GM18951 (cell line): ENCODE measurements around the gene TIGD6.

ENCODE experiments used
- POLR2A ChIP-seq: IDR thresholded peaks from 4 replicates; pipeline ENCODE4 v1.6.1; 2011; ENCODE audit warnings: mild to moderate bottlenecking; ENCODE audit not compliant: insufficient read length, insufficient read depth; ENCODE audit errors: extremely low read depth
- in situ Hi-C: fragments of 300-500 bp; cut with MboI; formaldehyde crosslinking; loops from one replicate; pipeline ENCODE4 v1.12.0; 2022; ENCODE audit warnings: low sequenced_read_pairs, mixed read lengths, inconsistent platforms; ENCODE audit not compliant: unreplicated experiment

Gene TIGD6

GRCh38 chr5:149982505-149982904, 17.9 kb downstream of the TIGD6 start:
- in situ Hi-C loops, result no loop called here
- no peak for TF ChIP-seq POLR2A

GRCh38 chr5:149981206-149981605, 19.2 kb downstream of the TIGD6 start:
- TF ChIP-seq POLR2A, result no peak
- in situ Hi-C loops, result no loop called here

- TF ChIP-seq POLR2A, result no peak
- in situ Hi-C loops, result loop anchor here (10.0 kb wide), 1 partner anchor 145 kb away; no protein-coding TSS in a partner anchor
These were observed 20.6 kb downstream of the TIGD6 start for GRCh38 chr5:149979896-149980295.

GRCh38 chr5:149975409-149975808, 25.0 kb downstream of the TIGD6 start:
- in situ Hi-C loops, result loop anchor here (10.0 kb wide), 1 partner anchor 141 kb away; no protein-coding TSS in a partner anchor
- TF ChIP-seq POLR2A, result no peak

GRCh38 chr5:149969181-149969930, 31.1 kb downstream of the TIGD6 start:
- in situ Hi-C loops, result no loop called here
- TF ChIP-seq POLR2A, result no peak

- no peak for TF ChIP-seq POLR2A
- in situ Hi-C loops, result no loop called here
These were observed 33.5 kb downstream of the TIGD6 start for GRCh38 chr5:149966946-149967345.

- TF ChIP-seq POLR2A, result no peak
- in situ Hi-C loops, result no loop called here
These were observed 36.7 kb downstream of the TIGD6 start for GRCh38 chr5:149963729-149964128.

- in situ Hi-C loops, result no loop called here
- no peak for TF ChIP-seq POLR2A
These were observed 37.7 kb downstream of the TIGD6 start for GRCh38 chr5:149962601-149963300.

- TF ChIP-seq POLR2A, result no peak
- in situ Hi-C loops, result no loop called here
These were observed 38.5 kb downstream of the TIGD6 start for GRCh38 chr5:149961957-149962409.

GRCh38 chr5:149961186-149961685, 39.2 kb downstream of the TIGD6 start:
- no peak for TF ChIP-seq POLR2A
- in situ Hi-C loops, result no loop called here

- peak; percentile 97 for TF ChIP-seq POLR2A
- in situ Hi-C loops, result no loop called here
These were observed 39.9 kb downstream of the TIGD6 start, which contains the start of gene SLC26A2 for GRCh38 chr5:149960272-149961185. Gene SLC26A2 (plus strand): TSS chr5:149960758. CDS start chr5:149977653, 16,895 bp downstream.

- in situ Hi-C loops, result no loop called here
- TF ChIP-seq POLR2A, result no peak
These were observed 40.8 kb downstream of the TIGD6 start for GRCh38 chr5:149959406-149960236.

- in situ Hi-C loops, result no loop called here
- no peak for TF ChIP-seq POLR2A
These were observed 42.6 kb downstream of the TIGD6 start for GRCh38 chr5:149957855-149958254.
